Measurements from ENCODE around the gene ZNF680. TPM values are rescaled to one million over a fixed set of nuclear protein-coding genes. Genes with fewer than 3 reads are reported as not detected.
A peak's percentile ranks its signal among the peaks of the same experiment; 100 is the strongest.
"Not testable (repeated sequence)": the region's sequence is repeated elsewhere in the genome, so short reads cannot be mapped to it uniquely, and the experiment has no call there.

The ZNF680 gene
- total RNA-seq, 2 experiments from 2014 or later: 7.7 to 8.8 TPM

DNA sequence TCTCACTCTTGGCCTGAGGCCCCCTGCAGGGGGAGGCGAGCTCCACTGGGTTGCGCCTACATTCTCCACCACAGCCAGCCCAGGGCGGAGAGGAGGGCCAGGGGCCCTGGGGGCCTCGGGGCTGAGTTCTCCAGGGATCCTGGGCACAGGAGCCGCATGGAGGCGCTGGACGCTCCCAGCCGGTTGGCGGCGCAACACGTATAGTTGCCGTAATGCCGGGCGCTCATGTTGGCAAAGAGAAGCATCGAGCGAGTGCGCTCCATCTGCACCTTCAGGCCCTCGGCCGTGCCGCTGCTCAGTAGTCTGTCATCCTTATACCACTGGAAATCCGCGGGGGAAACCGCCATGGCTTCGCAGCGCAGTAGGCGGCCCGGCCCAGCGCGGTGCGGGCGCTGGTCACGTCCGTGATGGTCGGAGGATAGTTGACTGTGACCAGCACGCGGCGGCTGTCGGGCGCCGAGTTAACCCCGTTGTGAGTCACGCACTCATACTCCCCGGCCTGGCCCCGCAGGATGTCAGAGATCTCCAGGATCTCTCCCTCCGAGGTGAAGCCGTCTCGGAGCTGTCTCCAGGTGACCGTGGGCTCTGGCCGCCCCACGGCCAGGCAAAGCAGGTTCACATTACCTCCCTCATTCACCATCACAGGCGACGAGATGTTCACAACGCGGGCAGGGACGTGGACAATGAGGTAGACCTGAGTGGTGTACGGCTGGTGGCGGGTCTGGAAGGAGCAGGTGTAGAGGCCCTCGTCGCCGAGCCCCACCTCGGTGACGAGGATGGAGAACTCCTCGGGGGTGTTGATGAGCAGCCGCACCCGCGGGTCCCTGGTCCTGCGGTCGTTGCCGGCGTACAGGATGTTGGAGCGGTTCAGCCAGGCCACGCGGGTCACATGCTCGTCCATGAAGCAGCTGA is 6.8 kb upstream of the ZNF680 start:
- Mint-ChIP-seq H3K4me3 (peak overlapping the region; percentile 79), H3K27ac (peak overlapping the region; percentile 48)

DNA sequence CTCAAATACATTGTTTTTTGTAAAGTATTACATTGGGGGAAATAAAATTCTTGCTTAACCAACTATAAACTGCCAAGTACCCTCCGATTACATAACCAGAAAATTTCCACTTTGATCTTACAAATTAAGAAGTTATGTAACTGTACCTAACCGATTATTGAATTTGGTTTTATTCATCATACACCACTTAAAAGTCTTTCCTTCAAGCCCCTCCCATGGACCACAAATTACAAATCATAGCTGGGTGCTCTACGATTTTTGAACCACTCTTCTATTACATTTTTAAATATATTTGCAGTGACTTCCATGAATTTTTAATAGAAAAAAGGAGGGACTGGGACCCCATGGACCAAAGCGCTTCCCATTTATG is 630 bp downstream of the ZNF680 start:
- DNase-seq: no peak
- peaks cover 23% of the 10 kb centered on the region for H3K9me3 Mint-ChIP-seq
- peaks cover 9% of the 10 kb centered on the region for H3K4me1 Mint-ChIP-seq
- H3K27me3 Mint-ChIP-seq: no peaks in the 10 kb centered on the region
- peak overlapping the region; percentile 99 for H3K27ac Mint-ChIP-seq
- H3K36me3 Mint-ChIP-seq: peaks cover 51% of the 10 kb centered on the region
- peak overlapping the region; percentile 99 for H3K4me3 Mint-ChIP-seq

More for the DNA sequence above, 6.8 kb upstream of the ZNF680 start:
- H3K9me3 Mint-ChIP-seq, H3K4me1 Mint-ChIP-seq: not testable (repeated sequence)
- peak; percentile 31 for DNase-seq
- Mint-ChIP-seq H3K36me3 (peaks cover 14% of the 10 kb centered on the region), H3K27me3 (peaks cover 25% of the 10 kb centered on the region)

DNA sequence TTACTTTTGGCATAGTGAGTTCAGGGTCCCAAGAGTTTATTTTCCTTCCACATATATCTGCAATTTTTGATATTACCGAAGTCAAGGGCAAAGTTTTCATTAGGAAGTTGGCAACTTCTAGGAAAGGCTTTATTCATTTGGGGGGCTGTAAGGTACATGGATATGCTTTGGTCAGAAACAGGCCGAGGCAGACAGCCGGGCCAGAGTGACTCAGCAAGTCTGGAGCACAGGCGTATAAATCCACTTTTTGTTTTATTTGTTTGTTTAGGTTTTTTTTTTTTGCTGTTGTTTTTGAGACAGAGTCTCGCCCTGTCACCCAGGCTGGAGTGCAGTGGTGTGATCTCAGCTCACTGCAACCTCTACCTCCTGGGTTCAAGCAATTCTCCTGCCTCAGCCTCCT is 3.7 kb downstream of the ZNF680 start:
- peaks cover 78% of the 10 kb centered on the region for H3K36me3 Mint-ChIP-seq
- peaks cover 10% of the 10 kb centered on the region for H3K4me1 Mint-ChIP-seq
- no peak overlapping the region for H3K4me3 Mint-ChIP-seq
- H3K27ac Mint-ChIP-seq: no peak overlapping the region
- peaks cover 35% of the 10 kb centered on the region for H3K9me3 Mint-ChIP-seq
- no peak for DNase-seq
- H3K27me3 Mint-ChIP-seq: no peaks in the 10 kb centered on the region

- H3K36me3 Mint-ChIP-seq: peaks cover 76% of the 10 kb centered on the region
Observed at GRCh38 chr7:64558781-64559180, 4.1 kb downstream of the ZNF680 start.

DNA sequence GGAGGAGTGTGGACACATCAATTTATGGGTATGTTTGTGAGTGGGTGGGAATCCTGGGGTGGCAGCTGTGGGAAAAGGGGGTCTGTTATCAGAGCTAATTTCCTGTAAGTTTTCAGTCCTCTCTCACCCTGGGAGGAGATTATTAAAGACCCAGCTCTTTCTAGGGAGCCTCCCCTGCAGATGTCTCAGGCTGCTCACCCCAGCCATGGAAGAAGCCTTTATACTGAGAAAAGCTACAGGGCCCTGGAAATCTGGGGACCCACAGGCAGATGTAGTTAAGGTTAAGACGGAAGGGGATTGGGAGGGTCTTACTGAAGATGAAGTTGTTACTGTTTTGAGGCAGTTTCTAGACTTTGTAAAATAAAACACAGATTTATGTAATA is 4.6 kb downstream of the ZNF680 start:
- H3K4me3 Mint-ChIP-seq: no peak overlapping the region
- H3K9me3 Mint-ChIP-seq: peaks cover 33% of the 10 kb centered on the region
- DNase-seq: no peak
- no peak overlapping the region for H3K27ac Mint-ChIP-seq
- H3K27me3 Mint-ChIP-seq: no peaks in the 10 kb centered on the region
- peaks cover 4% of the 10 kb centered on the region for H3K4me1 Mint-ChIP-seq
- peaks cover 79% of the 10 kb centered on the region for H3K36me3 Mint-ChIP-seq

More at GRCh38 chr7:64558781-64559180, 4.1 kb downstream of the ZNF680 start:
- H3K27ac Mint-ChIP-seq: no peak overlapping the region
- no peaks in the 10 kb centered on the region for H3K27me3 Mint-ChIP-seq
- DNase-seq: no peak
- no peak overlapping the region for H3K4me3 Mint-ChIP-seq
- H3K4me1 Mint-ChIP-seq: peaks cover 7% of the 10 kb centered on the region
- peaks cover 34% of the 10 kb centered on the region for H3K9me3 Mint-ChIP-seq

GRCh38 chr7:64557601-64558322 is 5.1 kb downstream of the ZNF680 start:
- peaks cover 81% of the 10 kb centered on the region for H3K36me3 Mint-ChIP-seq
- no peaks in the 10 kb centered on the region for H3K27me3 Mint-ChIP-seq
- DNase-seq: no peak
- no peak overlapping the region for H3K27ac Mint-ChIP-seq
- peaks cover 3% of the 10 kb centered on the region for H3K4me1 Mint-ChIP-seq
- H3K9me3 Mint-ChIP-seq: peaks cover 33% of the 10 kb centered on the region
- no peak overlapping the region for H3K4me3 Mint-ChIP-seq

GRCh38 chr7:64555046-64555445 is 7.8 kb downstream of the ZNF680 start:
- Mint-ChIP-seq H3K4me1 (peaks cover 3% of the 10 kb centered on the region), H3K27me3 (no peaks in the 10 kb centered on the region), H3K27ac (no peak overlapping the region), H3K9me3 (peaks cover 32% of the 10 kb centered on the region), H3K36me3 (peaks cover 81% of the 10 kb centered on the region), H3K4me3 (no peak overlapping the region)
- no peak for DNase-seq

- H3K9me3 Mint-ChIP-seq: peaks cover 36% of the 10 kb centered on the region
- not testable (repeated sequence) for H3K4me1 Mint-ChIP-seq, H3K27me3 Mint-ChIP-seq, DNase-seq, H3K4me3 Mint-ChIP-seq, H3K27ac Mint-ChIP-seq
- H3K36me3 Mint-ChIP-seq: peaks cover 84% of the 10 kb centered on the region
Observed at GRCh38 chr7:64554188-64554587, 8.7 kb downstream of the ZNF680 start.

DNA sequence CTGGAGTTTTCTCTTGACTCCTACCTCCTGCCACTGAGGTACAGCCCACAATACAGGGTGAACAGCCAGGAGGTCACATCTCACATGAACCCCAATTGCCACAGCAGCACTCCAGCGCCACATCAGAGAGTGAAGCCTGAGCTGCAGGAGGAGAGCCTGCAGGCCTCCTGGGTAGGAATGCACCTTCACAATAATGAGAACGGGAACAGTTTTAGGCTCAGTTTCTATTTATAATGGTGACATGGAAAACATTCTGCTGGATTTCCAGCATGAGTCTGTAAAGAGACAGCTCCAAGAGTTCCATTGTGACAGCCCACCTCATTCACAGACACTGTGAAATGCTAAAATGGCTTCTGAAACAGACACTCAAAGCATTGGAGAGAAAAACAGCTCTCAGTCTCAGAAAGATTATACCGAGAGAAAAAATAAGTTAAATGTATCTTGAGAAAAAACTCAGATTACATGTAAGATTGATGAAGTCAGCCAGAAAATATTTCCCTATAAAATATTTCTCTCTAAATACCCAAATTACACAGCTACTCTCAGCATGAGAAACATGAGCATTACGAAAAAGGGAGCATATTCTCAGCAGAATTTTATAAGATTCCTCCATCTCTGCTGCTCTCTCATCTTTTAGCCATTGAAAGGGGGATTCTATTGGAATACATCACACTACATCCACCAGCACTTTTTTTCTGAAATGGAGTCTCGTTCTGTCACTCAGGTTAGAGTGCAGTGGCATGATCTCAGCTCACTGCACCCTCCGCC is 11.3 kb downstream of the ZNF680 start:
- Mint-ChIP-seq H3K4me1 (peaks cover 1% of the 10 kb centered on the region), H3K36me3 (peaks cover 78% of the 10 kb centered on the region), H3K27me3 (no peaks in the 10 kb centered on the region), H3K9me3 (peaks cover 33% of the 10 kb centered on the region), H3K27ac (no peak overlapping the region), H3K4me3 (no peak overlapping the region)
- DNase-seq: no peak

- Mint-ChIP-seq H3K4me1 (peaks cover 7% of the 10 kb centered on the region), H3K27ac (no peak overlapping the region), H3K27me3 (no peaks in the 10 kb centered on the region), H3K9me3 (peaks cover 12% of the 10 kb centered on the region), H3K4me3 (no peak overlapping the region), H3K36me3 (peaks cover 76% of the 10 kb centered on the region)
- DNase-seq: no peak
Observed at GRCh38 chr7:64544010-64544409, 18.9 kb downstream of the ZNF680 start.

GRCh38 chr7:64541438-64542359 is 21.2 kb downstream of the ZNF680 start:
- peaks cover 7% of the 10 kb centered on the region for H3K4me1 Mint-ChIP-seq
- H3K36me3 Mint-ChIP-seq: peaks cover 77% of the 10 kb centered on the region
- no peak overlapping the region for H3K4me3 Mint-ChIP-seq
- H3K27me3 Mint-ChIP-seq: no peaks in the 10 kb centered on the region
- no peak overlapping the region for H3K27ac Mint-ChIP-seq
- peaks cover 10% of the 10 kb centered on the region for H3K9me3 Mint-ChIP-seq
- peak; percentile 7 for DNase-seq

GRCh38 chr7:64533756-64534155 is 29.1 kb downstream of the ZNF680 start:
- no peak for DNase-seq
- Mint-ChIP-seq H3K4me3 (no peak overlapping the region), H3K27ac (no peak overlapping the region), H3K9me3 (peaks cover 63% of the 10 kb centered on the region), H3K4me1 (peaks cover 2% of the 10 kb centered on the region), H3K36me3 (peaks cover 91% of the 10 kb centered on the region), H3K27me3 (no peaks in the 10 kb centered on the region)

DNA sequence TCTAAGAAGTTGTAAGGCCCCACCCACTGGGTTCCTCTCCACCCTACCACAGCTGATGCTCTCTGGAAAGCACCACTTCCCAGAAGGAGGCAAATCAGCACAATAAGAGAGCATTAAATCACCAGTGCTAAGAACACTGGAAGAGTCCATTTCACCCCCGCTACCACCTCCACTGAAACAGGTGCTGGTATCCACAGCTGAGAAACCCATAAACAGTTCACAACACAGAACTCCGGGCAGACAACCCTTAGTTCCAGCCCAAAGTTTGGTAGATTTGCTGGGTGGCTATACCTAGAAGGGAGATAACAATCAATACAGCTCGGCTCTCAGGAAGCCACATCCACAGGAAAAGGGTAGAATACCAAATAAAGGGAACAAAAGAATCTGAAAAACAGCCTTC is 34.1 kb downstream of the ZNF680 start:
- Mint-ChIP-seq H3K4me1 (no peaks in the 10 kb centered on the region), H3K27me3 (no peaks in the 10 kb centered on the region), H3K4me3 (no peak overlapping the region), H3K36me3 (peaks cover 87% of the 10 kb centered on the region), H3K9me3 (peaks cover 54% of the 10 kb centered on the region), H3K27ac (no peak overlapping the region)
- no peak for DNase-seq

GRCh38 chr7:64521409-64521984 is 41.4 kb downstream of the ZNF680 start:
- no peaks in the 10 kb centered on the region for H3K27me3 Mint-ChIP-seq
- no peak overlapping the region for H3K4me3 Mint-ChIP-seq
- peaks cover 51% of the 10 kb centered on the region for H3K9me3 Mint-ChIP-seq
- no peaks in the 10 kb centered on the region for H3K4me1 Mint-ChIP-seq
- DNase-seq: no peak
- H3K36me3 Mint-ChIP-seq: peaks cover 84% of the 10 kb centered on the region
- no peak overlapping the region for H3K27ac Mint-ChIP-seq

Data from activated naive CD8-positive, alpha-beta T cell treated with anti-CD3 and anti-CD28 coated beads for 36 hours (primary cell).